ENCODE results near the gene MIP.
"Not testable (repeated sequence)": the region's sequence is repeated elsewhere in the genome, so short reads cannot be mapped to it uniquely, and the experiment has no call there.

MIP gene

DNA sequence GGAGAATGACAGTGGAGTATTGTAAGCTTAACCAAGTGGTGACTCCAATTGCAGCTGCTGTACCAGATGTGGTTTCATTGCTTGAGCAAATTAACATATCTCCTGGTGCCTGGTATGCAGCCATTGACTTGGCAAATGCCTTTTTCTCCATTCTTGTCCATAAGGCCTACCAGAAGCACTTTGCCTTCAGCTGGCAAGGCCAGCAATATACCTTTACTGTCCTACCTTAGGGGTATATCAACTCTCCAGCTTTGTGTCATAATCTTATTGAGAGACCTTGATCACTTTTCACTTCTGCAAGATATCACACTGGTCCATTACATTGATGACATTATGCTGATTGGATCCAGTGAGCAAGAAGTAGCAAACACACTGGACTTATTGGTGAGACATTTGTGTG lies 52.8 kb downstream of the MIP start:
- DNase-seq: not testable (repeated sequence)

DNA sequence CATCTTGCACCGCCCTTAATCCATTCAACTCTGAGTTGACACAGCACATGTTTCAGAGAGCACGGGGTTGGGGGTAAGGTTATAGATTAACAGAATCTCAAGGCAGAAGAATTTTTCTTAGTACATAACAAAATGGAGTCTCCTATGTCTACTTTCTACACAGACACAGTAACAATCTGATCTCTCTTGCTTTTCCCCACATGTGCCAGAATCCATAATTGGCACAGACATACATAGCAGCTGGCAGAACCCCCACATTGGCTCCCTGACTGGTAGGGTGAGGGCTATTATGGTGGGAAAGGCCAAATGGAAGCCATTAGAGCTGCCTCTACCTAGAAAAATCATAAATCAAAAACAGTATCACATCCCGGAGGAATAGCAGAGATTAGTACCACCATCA lies 53.3 kb downstream of the MIP start:
- DNase-seq: not testable (repeated sequence)

All from right forelimb (tissue), 1 donor.